CD4-positive, alpha-beta T cell treated with Interferon alpha-2 for 1 hour (primary cell): Measurements from ENCODE around the gene ELMO1.

Source experiments
- DNase-seq, 2 donors: peaks; one replicate each; pipeline ENCODE4 v3.0.0-alpha.2; 2020 to 2022

The ELMO1 gene

DNA sequence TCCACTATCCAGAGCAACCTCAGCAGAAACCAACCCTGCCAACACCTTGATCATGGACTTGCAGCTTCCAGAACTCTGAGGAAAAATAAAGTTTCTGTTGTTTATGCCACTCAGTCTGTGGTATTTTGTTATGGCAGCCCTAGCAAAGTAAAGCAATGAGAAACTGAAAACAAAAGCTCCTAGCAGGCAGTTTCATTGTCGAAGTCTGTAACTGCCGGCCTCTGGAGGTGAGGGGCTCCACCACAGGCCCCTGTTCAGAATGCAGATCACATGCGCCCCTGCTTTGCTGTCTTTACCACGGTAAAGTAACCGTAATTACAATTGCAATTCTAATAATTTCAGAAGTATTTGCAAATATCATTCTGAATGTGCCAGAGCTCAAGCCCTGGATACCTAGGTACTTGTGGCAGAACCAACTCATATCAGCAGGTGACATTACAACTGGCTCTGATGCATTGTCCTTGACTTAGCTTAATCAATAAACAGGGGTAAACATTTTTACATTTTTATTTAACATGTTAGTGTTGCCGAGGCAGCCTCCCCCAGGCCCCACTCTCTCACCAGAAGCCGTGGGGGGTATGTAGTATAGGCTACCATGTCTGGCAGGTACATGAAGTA, 193.2 kb downstream of the ELMO1 start:
- DNase-seq: no peak

GRCh38 chr7:37251222-37251621, 197.4 kb downstream of the ELMO1 start:
- no peak for DNase-seq

DNA sequence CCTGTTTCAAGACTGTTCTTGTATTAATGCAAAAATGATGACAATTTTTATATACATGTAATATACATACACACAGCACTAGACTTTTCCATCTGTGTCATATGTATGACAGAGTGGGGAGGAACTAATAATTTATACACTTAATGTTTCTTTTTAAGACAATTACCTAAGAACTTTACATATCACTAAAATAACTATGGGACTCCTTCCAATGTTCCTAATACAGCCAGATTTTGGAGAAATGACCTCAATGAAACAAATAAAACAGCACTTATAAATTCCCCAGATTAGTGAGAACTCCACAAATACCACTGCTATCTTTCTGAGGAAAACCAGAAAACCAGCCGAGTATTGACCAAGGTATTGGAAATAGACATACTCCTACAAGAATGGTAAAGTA, 199.4 kb downstream of the ELMO1 start:
- DNase-seq: no peak

DNA sequence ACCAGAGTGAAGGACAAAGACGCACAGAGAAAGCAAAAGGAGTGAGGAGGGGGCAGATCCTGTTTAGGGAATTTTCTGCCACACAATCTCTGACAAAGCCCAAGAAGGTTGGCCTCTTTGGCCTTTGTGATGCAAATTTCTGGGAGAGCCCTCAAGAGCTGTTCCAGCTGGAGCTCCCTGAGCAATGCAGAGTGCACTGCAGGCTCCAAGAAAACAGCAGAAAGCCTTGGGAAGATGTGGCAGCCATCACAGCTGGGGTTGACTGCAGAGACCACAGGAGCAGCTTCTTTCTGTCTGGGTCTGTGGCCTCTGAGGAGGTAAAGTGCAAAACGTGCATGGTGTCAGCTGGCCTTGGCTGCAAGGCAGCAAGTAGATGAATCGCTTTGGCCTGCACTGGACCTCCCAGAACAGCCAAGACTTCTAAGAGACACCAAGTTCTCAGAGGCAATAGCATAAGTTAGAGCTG, 200.2 kb downstream of the ELMO1 start:
- no peak for DNase-seq

DNA sequence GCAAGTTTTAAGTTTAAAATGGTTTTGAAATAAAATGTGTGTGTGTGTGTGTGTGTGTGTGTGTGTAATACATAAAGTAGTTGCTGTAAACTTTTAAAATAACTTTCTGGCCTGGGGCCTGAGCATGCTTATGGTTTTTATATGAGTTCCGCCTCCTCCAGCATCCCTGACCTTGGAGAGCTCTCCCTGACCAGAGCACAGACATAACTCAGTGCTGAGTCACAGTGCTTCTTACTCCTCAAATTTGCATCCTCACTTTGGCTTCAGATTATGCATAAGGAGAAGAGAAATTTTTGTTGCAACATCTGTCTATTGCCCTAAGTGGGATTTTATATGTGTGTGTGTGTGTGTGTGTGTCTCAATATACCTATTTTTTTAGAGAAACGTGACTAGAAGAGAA, 200.8 kb downstream of the ELMO1 start:
- peak in 1 of 2 donors; percentile 14 for DNase-seq

GRCh38 chr7:37245590-37245989, 203.1 kb downstream of the ELMO1 start:
- no peak for DNase-seq

DNA sequence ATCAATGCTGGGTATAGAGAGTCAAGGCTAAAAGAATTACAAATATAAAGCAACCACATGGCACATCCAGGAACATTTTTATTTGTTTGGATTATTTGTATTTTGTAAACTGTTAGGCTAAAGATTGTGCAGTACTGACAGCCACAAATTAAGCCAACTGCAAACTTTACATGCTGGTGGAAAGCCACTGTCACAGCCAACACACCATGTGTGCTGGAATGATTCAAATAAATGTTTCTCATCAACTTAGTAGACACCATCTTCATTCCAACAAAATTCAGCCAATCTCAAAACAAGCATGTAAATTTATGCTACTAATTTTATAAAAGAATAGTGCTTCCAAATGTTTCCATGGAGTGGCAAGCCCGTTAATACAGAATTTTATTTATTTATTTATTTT, 211.8 kb downstream of the ELMO1 start:
- DNase-seq: no peak

- no peak for DNase-seq
Measured at GRCh38 chr7:37235813-37236212, 212.9 kb downstream of the ELMO1 start.

- DNase-seq: peak; percentile 12 to 49
Measured at GRCh38 chr7:37234928-37235327, 213.7 kb downstream of the ELMO1 start.

DNA sequence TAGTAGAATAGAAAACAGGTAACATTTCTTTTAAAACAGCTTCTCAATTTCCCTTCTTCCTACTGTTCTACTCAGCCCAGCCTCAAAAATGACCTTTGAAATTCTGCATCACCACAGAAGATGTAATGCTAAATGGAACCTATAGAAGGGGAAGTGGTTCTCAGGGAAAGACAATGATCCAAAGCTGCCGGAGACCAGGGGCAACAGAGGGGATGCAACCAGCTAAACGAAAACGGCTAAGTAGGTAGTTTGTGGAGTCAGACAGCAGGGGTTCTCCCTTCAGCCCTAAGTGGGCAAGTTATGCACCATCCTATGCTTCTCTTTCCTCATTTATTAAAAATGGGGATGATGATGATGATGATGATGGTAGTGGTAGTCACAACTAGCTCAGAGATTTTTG, 214.3 kb downstream of the ELMO1 start:
- no peak for DNase-seq

DNA sequence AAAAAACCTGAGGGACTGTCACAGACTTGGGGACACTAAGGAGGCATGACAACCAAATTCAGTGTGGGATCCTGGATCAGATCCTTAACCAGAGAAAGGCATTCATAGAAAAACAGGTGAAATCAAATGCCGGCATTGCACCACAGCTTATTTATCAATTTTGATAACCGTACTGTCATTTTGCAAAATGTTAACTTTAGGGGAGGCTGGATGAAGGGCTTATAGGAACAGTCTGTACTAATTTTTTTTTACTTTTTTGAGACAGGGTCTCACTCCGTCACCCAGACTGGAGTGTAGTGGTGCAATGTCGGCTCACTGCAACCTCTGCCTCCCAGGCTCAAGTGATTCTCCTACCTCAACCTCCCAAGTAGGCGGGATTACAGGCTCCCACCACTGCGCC, 217.1 kb downstream of the ELMO1 start:
- no peak for DNase-seq

GRCh38 chr7:37230221-37230620, 218.4 kb downstream of the ELMO1 start:
- DNase-seq: no peak

DNA sequence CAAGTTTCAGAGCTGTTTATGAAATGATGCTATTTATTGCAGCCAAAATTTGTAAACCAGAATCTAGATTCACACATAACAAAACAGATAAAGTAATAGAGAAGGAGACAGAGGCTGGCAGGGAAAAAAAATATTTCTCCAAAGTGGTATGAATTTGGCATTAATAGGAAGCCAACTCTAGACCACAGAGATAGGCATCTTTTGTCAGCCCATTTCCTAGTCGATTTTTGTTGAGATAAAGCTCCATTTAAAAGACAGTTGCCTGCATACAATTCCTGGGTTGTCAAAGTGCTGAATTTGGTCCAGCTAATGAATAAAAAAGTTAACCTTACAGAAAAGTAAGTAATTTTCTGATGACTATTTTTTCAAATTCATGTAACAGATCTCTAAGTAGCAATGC, 219.3 kb downstream of the ELMO1 start:
- DNase-seq: no peak

GRCh38 chr7:37225285-37225969, 223.2 kb downstream of the ELMO1 start:
- DNase-seq: no peak

DNA sequence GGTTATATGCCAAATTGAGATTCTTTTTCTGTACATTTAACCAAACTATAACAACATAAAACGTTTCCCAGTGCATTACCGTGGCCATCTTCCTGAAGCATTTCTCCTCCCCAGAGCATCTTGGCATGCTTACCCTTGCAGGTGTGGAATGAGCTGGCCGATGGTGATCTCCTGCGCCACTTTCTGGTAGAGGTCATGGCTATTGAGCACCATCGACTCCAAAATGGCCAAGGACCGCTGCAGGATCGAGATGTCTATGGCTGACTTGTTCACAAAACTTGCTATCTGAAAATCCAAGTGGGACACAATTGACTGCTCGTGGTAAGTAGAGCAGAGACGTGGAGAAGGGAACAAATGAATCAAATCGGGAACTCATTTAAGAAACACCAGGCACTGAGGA, 223.9 kb downstream of the ELMO1 start:
- no peak for DNase-seq

- no peak for DNase-seq
Measured at GRCh38 chr7:37220664-37221063, 228.0 kb downstream of the ELMO1 start.

- no peak for DNase-seq
Measured at GRCh38 chr7:37218956-37219355, 229.7 kb downstream of the ELMO1 start.

DNA sequence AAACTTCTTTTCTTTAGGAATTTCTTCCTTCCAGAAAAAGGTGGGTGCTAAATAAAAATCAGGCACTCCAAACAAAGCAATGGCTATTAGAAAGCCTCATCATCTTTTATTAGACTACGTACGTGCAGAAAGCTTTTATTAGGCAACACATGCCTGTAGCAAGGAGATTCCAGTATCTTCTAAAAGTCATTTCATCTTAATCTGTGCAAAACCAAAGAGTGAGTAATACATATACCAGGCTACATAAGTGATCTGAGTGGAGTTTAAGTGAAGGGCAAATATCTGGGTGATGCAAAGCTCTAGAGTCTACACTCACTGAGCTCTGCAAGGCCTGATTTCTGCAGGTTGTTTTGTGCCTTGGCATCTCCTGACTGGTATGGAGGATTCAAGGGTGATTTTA, 231.7 kb downstream of the ELMO1 start:
- no peak for DNase-seq

- DNase-seq: no peak
Measured at GRCh38 chr7:37216156-37216852, 232.4 kb downstream of the ELMO1 start.

DNA sequence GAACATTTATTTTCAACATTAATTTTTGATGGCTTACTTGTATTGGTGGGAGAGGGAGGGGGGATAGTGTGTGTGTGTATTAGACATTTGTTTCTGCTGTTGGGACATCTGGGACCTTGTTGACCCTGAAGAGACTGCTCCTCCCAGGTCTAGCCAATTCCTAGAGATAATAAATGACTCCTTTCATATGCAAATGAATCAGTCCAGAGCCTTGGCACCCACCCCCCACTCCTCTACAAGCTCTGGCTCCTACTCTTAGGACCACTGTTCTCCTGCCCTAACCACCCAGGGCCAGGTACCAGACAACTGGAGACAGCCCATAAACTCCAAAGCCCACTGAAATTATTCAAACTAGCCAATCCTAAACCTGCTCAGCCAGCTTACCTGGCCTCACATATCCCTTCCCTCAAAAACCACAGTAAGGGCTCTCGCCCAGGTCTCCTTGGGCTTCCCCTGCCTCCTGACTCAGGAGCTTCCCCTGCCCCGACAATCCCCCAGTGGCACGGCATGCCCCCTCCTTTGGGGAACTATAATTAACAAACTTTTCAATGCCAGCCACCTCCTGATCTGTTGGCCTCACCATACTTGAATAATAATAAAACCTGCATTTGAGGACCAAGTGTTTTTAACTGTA, 233.3 kb downstream of the ELMO1 start:
- no peak for DNase-seq

DNA sequence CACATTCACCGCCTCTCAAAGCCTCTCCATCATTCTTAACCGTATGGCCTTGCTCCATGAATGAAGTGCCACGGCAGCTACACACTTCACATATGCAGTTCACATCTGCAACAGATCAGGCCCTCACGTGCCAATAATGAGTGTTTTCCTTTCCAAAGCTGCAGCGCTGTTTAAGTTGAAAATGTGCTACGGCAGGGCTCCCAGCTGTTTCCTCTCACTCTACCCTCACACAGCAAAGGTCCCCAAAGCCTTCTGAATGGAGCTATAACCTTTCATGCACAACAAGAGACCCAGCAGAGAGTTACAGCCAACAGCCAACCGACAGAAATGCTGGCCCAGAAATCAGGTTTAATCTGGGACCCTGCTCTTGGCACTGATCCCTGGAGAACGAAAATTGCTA, 236.1 kb downstream of the ELMO1 start:
- no peak for DNase-seq

- no peak for DNase-seq
Measured at GRCh38 chr7:37212051-37212450, 236.6 kb downstream of the ELMO1 start.

DNA sequence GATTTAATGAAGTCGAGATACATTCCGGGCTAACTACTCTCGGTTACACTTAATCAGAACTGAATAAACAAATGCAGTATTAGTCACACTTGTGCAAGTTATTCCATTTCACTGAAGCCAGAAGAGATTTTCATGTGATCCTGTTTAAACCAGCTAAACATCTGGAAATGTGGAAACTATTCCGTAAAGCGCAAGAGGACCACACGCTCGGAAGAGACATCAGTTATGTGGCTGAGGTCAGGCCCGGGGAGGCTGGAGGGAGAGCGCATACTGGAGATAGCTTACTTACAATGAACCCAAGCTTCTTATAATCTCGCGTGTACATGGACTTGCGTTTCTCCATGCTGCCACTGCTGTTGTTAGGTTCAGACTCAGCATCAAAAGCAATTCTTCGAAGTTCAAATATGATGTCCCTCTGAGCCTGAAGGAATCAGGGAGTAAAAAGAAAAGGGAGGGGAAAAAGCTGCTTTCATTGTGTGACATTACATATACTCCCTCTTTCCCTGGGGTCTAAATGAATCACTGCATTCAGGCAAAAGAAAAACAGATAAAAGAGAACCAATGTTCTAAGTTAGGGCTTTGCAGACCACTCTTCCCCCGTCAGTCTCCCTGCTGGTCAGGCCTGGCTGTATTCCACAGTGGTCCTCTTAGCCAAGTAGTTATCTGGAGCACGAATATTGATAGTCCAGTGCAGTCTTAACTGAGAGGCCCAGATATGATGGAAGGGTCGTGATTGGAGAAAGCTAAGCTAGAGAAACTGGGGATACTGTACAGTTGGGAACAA, 237.4 kb downstream of the ELMO1 start:
- no peak for DNase-seq
